Activated CD8-positive, alpha-beta memory T cell treated with anti-CD3 and anti-CD28 coated beads for 24 hours (primary cell): ENCODE data around the gene CD79B.
"Not testable (repeated sequence)": the region's sequence is repeated elsewhere in the genome, so short reads cannot be mapped to it uniquely, and the experiment has no call there.

Source experiments
- DNase-seq: peaks from one replicate; pipeline ENCODE4 v3.0.0-alpha.2; 2020

CD79B gene

DNA sequence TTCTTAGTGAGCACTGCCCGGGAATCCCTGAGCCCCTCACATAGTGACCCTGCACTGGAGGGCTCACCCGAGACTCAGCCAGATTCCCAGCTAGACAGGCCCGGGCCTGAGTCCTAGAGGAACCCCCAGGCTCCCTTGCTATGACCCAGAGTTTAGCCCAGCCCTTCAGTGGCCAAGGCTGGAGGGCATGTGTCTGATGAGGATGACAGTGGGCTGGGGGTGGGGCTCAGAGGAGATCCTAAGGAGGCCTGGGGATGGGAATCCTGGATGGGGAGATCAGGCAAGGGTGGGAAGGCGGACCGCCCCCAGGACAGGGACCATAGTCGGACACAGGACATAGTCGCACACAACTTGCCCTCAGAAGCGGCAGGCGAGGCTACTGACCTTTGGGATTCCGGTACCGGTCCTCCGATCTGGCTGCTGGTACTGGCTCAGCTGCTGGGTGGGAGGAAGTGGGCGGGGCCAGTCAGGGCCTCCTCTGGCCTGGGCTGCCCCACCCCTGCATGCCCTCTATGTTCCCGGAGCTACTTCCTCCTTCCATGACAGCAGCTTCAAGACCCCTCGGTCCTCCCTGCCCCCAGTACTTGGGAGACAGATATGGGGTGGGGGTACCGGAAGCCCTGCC, 1.1 kb downstream of the CD79B start:
- peak; percentile 80 for DNase-seq

DNA sequence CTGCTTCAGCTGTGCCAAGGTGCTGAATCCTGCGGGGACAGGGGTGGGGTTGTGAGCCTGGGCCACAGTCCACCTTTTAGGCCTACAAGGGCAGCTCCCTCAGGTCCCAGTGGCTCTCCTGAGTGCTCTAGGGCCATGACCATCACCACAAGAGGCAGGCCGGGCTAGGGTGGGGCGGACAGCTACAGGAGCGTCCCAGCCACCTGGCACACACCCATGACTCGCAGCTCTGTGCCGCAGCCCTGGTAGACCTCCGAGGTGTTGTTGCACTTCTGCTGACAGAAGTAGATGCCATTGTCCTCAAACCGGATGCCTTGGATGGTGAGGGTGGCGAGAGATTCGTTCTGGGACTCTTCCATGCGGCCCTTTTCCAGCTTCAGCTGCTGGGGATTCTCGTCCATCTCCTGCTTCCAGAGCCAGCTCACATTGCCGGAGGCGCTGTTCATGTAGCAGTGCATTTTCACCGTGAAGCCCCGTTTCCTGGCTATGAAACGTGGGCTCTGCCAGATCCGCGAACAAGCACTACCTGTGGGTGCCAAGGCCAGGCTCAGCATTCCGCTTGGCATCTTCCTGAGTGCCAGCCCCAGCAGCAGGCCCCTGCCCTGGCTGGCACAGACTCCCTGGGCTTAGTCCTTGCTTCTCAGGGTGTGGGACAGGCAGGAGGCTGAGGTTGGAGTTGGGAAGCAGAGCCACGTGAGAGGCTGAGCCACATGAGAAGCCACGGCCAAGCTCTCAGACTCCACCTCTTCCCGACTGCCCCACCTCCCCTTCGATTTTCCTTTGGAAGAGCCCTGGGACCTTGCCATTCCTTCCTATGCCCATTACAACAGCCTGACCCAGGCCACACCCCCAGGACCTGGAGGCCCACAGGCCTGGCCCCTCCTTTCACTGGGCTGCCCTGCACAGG, 2.0 kb downstream of the CD79B start:
- DNase-seq = no peak

DNA sequence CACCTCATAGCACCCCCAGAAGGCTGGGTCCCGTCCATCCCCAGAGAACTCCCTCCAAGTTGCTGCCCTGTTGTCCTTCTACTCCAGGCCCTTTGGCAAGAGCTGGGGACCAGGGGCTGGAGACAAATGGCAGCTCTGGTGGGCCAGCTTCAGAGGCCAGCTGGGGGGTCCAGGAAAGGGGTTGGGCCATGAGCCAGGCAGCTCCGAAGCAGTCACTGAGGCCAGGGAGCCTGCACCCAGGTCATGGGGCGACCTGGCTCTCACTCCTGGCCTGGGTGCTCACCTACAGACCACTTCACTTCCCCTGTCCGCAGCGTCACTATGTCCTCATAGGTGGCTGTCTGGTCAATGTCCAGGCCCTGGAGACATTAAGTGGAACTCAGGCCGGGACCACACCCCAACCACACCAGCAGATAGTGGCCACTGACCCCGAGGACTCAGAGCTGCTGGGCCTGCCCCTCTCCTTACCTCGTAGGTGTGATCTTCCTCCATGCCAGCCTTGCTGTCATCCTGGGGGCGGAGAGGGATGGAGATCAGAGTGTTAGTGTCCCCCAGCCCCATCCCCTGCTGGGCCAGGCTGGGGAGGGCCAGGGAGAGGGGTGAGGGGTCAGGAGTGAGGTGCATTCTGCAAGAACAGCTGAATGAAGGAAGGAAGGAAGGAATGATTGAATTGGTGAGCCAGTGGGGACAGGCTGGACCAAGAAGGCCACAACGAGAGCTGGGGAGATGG, 3.0 kb downstream of the CD79B start:
- DNase-seq = no peak

DNA sequence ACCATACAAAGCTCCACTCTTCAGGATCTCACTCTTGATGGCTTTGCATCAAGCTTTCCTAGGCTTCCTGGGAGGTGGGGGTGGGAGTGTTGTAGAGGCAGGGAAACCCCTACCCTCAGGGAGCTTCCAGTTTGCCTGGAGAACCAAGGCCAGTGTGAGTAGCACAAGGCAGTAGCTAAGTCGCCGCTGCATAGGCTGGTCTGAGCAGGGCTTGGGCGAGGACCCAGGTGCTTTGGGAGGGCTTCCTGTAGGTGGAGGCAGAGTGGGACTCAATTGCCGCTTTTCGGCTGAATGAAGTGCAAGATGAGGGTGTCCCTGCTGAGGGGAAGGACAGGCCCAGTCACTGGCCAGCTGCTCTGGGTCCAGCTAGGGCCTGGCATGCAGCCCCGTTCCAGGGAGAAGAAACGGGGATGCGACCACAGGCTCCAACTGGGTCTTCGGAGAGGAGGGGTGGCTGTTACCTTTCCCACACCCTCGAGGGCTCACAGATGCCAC, 3.9 kb downstream of the CD79B start:
- DNase-seq = no peak

DNA sequence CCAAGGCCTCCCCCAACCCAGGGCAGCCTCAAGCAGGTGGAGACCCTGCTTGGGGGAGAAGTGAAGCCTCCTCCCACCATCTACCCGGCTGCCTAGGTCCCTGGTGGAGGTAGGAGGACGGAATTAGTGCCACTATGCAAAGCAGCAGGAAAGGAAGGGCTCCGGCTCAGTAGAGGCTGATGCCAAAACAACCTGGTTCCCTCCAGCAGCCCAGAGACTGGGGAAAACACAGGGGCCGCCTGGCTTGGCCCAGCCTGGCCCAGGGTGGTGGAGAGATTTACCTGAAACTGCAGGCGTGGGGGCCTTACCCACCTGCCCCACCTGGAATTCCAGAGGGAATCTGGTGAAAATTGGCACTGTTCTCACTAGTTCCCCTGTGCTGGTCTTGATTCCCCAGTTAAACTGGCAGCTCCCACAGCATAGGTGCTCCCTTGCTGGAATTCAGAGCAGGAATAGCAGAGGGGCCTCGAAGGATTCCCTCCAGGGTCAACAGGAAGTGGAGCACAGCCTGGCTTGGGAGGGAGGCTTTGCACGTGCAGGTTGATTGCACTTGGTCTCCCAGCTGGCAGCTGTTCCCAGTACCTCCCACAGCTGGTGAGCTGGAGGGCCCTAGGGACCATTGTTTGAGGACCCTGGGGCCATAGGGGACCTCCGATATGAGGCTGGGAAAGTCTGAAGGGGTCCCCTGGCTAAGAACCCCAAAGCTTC, 4.5 kb downstream of the CD79B start:
- DNase-seq = no peak

DNA sequence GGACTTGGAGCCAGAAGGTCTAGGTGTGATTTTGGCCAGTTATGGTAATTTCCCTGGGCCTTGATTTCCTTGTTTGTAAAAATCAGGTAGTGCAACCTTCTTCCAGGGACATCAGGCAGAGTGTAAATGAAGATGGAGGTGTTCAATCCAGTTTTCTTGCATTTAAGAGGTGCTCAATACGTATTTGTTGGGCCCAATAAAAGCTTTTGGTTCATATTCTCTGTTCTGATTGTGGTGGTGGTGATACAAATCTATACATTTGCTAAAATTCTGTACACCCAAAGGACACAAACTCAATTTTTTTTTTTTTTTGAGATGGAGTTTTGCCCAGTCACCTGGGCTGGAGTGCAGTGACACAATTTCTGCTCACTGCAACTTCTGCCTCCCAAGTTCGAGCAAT, 6.0 kb downstream of the CD79B start:
- no peak for DNase-seq

DNA sequence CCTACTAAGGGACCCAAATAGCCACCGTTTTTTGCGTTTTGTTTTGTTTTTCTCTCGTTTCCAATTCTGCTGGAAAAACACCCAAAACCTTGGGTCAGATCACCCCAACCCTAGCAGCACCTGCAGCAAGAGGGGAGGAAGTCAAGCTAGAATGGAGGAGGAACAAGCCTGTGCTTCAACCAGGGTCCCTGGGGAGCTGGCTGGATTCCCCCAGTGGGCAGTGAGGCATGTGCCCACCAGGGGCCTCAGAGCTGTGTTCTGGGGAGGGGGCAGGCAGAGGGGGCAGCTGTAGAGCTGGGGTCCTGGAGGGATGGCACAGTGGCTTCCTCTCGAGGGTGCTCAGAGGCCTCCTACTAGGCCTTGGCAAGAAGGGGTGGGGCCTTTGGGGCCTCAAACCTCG, 6.5 kb downstream of the CD79B start:
- no peak for DNase-seq

DNA sequence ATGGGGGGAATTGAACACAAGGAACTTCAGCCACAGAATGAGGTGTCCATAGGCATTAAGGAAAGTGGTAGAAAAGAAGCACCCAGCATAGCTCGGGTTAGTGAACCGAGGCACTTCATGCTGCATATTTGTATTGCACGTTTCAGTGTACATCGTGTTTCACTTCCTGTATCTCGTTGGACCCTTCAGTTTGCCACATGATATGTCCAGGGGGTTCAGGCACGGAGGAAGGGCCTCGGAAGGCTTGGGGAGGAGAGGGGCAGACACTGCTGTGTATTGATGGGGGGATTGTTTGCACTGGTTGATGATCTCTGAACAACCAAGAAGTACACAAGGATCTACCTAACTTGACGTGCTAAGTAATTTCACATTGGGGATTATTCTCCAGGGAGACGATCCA, 9.7 kb downstream of the CD79B start:
- DNase-seq = not testable (repeated sequence)

DNA sequence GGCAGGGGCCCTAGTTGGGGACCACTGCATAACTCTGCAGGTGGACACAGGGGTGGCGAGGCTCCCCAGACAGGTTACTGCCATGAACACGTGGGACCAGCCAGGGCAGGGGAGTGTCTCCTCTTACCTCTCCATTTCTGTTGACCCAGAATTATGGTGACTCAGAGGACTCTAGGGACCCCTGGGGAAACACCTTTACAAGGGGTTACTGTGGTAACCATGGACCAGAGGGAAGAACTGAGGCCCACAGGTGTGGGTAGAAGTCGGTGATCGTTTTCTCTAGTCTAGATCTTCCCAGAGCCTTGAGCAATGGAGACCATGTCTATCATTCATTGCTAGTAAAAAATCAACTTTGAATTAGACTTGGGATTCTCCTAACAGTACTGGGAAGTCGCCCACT, 11.4 kb downstream of the CD79B start:
- DNase-seq = not testable (repeated sequence)

DNA sequence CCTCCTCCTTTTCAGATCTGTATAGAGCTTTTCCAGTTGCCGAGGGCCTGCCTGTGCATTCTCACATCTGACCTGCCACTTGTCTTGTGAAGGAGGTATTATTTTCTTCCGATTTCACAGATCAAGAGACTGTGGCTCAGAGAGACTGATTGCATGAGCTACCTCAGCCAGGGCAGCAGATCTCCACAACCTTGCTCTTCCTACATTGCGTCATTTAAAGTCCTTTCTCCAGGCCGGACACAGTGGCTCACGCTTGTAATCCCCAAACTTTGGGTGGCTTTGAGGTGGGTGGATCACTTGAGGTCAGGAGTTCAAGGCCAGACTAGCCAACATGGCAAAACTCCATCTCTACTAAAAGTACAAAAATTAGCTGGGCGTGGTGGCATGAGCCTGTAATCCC, 12.1 kb downstream of the CD79B start:
- not testable (repeated sequence) for DNase-seq

DNA sequence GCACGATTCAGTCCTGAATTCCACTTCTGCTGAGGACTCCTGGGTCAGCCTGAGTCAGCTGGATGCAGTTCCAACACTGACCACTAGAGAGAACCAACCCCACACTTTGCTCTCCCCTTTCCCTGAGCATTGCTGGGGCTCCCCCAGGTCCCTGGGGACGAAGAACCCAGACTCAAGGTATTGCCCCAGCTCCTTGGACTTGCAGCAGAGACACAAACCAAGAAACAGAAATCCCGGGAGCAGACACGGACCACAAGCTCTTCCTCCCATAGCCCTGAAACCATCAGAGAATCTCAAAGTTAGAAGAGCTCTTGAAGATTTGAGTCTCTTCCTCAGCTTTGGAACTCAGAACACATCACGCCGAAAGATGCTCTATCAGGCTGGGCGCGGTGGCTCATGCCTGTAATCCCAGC, 12.8 kb downstream of the CD79B start:
- DNase-seq = peak; percentile 86

DNA sequence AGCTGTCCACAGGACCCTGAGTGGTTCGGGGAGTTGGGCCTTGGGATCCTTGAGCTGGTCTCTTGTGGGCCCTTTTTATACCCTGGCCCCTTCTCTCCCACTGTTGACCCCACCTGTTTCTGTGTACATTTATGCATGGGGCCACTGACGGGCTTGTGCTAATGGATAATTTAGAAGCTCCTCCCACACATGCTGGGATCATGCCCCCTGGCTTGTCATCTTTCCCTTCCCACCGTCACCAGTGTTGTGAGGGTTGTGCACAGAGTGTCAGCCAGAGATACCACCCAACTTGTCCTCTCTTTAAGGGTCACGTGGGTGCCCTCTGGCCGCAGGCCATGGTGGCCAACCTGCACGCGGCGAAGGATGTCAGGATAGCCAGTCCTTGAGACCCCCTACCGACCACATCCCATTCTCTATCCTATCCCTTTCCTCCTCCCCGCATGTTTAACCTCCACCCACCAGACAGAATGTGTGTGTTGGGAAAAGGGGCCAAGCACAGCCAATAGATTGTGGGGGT, 13.3 kb downstream of the CD79B start, which contains the start of gene GH1:
Gene GH1, minus strand, starts transcription at position 51 of the 517 bp plus-strand sequence. CDS start 63 bp downstream, outside the sequence.
- DNase-seq = not testable (repeated sequence)

DNA sequence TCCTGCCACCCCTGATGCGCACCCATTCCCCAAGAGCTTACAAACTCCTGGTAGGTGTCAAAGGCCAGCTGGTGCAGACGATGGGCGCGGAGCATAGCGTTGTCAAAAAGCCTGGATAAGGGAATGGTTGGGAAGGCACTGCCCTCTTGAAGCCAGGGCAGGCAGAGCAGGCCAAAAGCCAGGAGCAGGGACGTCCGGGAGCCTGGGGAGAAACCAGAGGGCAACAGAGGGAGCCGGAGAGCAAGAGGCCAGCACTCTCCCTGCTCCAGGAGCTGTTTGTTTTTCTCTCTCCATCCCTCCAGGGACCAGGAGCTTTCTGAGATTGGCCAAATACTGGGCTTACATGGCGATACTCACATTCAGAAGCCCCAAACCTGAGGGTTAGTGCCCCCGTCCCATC, 13.8 kb downstream of the CD79B start:
- DNase-seq = no peak

DNA sequence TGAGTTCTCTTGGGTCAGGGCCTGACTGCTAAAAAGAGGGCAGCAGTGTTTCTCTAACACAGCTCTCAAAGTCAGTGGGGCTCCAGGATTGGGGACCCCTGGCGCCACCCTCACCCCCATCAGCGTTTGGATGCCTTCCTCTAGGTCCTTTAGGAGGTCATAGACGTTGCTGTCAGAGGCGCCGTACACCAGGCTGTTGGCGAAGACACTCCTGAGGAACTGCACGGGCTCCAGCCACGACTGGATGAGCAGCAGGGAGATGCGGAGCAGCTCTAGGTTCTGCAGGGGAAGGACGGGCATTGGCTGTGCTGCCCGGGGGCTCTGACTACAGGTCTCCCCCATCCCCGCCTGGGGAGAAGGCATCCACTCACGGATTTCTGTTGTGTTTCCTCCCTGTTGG, 14.5 kb downstream of the CD79B start:
- DNase-seq = no peak

DNA sequence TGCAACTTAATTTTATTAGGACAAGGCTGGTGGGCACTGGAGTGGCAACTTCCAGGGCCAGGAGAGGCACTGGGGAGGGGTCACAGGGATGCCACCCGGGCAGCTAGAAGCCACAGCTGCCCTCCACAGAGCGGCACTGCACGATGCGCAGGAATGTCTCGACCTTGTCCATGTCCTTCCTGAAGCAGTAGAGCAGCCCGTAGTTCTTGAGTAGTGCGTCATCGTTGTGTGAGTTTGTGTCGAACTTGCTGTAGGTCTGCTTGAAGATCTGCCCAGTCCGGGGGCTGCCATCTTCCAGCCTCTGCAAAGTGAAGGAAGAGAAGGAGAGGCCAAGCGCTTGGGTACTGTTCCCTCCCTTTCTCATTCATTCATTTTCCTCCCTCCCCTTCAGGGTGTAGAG, 14.9 kb downstream of the CD79B start:
- DNase-seq = not testable (repeated sequence)

DNA sequence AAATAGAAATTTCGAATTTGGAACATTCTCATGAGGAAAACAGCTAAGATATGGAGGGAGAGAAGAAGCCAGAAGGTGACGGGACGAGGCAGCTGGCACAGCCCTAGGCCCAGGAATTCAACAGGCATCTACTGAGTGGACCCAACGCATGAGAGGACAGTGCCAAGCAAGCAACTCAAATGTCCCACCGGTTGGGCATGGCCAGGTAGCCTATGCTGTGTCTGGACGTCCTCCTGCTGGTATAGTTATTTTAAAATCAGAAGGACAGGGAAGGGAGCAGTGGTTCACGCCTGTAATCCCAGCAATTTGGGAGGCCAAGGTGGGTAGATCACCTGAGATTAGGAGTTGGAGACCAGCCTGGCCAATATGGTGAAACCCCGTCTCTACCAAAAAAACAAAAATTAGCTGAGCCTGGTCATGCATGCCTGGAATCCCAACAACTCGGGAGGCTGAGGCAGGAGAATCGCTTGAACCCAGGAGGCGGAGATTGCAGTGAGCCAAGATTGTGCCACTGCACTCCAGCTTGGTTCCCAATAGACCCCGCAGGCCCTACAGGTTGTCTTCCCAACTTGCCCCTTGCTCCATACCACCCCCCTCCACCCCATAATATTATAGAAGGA, 15.5 kb downstream of the CD79B start:
- DNase-seq = no peak

DNA sequence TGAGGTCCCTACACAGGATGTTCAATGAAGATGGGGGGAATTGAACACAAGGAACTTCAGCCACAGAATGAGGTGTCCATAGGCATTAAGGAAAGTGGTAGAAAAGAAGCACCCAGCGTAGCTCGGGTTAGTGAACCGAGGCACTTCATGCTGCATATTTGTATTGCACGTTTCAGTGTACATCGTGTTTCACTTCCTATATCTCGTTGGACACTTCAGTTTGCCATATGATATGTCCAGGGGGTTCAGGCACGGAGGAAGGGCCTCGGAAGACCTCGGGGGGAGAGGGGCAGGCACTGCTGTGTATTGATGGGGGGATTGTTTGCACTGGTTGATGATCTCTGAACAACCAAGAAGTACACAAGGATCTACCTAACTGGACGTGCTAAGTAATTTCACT, 16.4 kb downstream of the CD79B start:
- DNase-seq = not testable (repeated sequence)

DNA sequence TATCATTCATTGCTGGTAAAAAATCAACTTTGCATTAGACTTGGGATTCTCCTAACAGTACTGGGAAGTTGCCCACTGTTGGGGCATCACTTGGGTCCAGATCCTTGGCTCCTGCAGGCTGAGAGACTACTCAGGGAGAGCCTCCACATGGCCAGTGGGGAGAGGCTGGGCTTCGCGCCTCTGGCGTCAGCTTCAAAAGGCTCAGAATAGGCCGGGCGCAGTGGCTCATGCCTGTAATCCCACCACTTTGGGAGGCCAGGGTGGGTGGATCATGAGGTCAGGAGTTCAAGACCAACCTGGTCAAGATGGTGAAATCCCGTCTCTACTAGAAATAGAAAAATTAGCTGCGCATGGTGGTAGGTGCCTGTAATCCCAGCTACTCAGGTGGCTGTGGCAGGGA, 17.7 kb downstream of the CD79B start:
- no peak for DNase-seq

DNA sequence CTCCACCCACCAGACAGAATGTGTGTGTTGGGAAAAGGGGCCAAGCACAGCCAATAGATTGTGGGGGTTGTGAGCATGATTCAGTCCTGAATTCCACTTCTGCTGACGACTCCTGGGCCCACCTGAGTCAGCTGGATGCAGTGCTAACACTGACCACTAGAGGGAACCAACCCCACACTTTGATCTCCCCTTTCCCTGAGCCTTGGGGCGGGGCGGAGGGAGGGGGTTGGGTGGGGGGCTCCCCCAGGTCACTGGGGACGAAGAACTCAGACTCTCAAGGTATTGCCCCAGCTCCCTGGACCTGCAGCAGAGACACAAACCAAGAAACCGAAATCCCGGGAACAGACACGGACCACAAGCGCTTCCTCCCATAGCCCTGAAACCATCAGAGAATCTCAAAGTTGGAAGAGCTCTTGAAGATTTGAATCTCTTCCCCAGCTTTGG, 20.5 kb downstream of the CD79B start:
- peak; percentile 88 for DNase-seq

DNA sequence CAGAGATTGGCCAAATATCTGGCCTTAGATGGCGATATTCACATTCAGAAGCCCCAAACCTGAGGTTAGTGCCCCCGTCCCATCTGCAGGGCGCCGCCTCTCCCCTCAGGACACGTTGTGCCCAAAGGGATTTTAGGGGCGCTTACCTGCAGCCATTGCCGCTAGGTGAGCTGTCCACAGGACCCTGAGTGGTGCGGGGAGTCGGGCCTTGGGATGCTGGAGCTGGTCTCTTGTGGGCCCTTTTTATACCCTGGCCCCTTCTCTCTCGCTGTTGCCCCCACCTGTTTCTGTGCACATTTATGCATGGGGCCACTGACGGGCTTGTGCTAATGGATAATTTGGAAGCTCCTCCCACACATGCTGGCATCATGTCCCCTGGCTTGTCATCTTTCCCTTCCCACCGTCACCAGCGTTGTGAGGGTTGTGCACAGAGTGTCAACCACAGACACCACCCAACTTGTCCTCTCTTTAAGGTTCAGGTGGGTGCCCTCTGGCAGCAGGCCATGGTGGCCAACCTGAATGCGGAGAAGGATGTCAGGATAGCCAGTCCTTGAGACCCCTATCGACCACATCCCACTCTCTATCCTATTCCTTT, 21.0 kb downstream of the CD79B start, which contains the start of gene CSHL1:
Gene CSHL1, minus strand, starts transcription at position 218 of the 595 bp plus-strand sequence. Its CDS starts 62 bp downstream, at position 156.
- no peak for DNase-seq

DNA sequence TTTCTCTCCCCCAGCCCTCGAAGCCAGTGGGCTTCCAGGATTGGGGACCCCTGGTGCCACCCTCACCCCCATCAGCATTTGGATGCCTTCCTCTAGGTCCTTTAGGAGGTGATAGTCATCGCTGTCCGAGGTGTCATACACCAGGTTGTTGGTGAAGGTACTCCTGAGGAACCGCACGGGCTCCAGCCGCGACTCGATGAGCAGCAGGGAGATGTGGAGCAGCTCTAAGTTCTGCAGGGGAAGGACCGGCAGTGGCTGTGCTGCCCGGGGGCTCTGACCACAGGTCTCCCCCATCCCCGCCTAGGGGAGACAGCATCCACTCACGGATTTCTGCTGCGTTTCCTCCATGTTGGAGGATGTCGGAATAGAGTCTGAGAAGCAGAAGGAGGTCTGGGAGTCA, 22.0 kb downstream of the CD79B start:
- no peak for DNase-seq
